GM19324 (cell line): ENCODE data around the gene AATF.

Experiments used
- ATAC-seq: cut with Tn5 transposase; IDR thresholded peaks from one replicate; pipeline ENCODE4 v1.9.1; 2021; ENCODE audit warnings: mild to moderate bottlenecking, moderate library complexity; ENCODE audit not compliant: unreplicated experiment, low FRiP score

The AATF gene

GRCh38 chr17:36977066-36977465 lies 28.3 kb downstream of the AATF start:
- ATAC-seq: no peak

GRCh38 chr17:36977568-36977967 lies 28.8 kb downstream of the AATF start:
- no peak for ATAC-seq

GRCh38 chr17:36978810-36979564 lies 30.2 kb downstream of the AATF start:
- no peak for ATAC-seq

- ATAC-seq: no peak
Measured at GRCh38 chr17:36979565-36979941, 30.8 kb downstream of the AATF start.

- ATAC-seq: no peak
Measured at GRCh38 chr17:36980280-36980761, 31.6 kb downstream of the AATF start.

DNA sequence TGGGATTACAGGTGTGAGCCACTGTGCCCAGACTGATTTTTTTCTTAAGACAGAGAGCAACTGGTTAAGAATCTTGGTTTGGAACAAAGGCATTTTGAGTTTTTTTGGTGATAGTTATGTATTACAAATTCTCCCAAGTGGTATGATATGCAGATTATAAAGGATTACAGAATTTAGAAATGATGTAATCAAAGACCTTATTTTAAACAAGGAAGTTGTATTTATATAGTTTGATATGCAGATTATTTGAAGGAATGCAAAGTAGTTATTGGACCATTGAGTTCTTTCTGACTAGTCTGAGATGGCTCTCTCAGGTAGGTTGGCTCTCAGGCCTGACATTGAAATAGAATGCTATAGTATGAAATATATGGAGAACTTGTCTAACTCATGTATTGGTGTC lies 34.9 kb downstream of the AATF start:
- no peak for ATAC-seq

DNA sequence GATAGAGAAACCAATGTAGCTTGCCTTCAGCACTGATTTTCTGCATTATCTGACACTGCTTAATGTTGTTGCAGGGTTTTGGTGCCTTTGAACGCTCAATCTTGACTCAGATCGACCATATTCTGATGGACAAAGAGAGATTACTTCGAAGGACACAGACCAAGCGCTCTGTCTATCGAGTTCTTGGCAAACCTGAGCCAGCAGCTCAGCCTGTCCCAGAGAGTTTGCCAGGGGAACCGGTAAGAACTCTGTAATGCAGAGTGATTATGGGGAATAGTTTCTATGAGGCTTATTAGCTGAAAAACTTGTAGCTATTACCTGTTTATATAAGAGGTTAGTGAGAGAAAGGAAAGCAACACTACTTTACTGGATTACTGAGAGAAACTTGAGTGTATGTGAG lies 40.4 kb downstream of the AATF start:
- no peak for ATAC-seq

DNA sequence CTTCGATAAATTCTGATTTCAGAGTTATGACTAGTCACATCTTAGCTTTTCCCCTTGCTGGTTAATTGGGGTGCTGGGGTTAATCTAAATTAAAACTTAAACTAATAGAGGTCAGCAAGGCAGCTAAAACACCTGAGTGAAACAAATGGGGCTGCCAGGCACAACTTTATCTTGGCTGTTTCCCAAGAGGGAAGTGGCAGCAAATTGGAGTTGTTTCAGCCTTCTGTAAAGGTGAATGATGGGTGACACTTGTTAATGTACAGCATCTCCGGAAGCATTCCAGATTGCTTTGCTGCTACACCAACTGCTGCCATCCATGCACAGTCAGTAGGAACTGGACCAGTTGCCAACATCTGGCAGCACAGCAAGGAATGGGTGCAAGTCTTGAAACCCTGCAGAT lies 43.9 kb downstream of the AATF start:
- no peak for ATAC-seq

DNA sequence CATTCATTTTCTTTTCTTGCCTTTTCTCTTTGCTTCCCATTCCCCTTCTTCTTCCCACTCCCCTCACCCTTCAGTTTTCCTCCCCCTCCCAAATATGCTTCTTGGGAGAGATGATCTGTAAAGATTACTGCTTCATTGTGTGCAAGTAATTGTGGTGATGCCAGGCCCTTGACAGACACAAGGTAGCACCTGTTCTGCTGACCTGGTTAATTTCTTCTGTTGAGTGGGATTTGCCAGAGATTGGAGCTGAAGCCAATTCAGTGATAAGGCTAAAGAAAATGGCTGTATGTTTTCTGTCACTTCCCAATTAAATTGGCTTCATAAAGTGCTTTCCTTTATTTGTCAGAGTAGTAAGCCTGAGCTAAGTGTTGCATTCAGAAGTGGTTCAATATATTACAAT lies 44.5 kb downstream of the AATF start:
- no peak for ATAC-seq

DNA sequence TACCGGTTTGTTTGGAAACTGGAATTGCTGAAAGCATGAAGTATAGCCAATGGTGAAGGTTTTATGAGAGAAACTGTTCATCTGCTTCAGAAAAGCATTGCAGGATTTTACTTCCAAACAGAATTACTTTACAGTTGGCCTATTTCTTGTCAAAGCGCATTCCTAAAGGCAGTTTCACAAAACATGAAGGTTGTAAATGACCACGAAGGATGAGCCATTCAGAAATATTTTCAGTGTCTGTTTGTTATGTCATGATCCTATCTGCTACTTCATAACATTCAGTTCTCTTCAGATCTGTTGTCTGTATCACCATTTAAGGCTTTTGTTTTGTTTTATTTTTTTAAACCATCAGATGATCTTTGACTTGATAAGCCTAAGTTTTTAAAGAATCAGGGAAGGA lies 45.7 kb downstream of the AATF start:
- ATAC-seq: no peak

DNA sequence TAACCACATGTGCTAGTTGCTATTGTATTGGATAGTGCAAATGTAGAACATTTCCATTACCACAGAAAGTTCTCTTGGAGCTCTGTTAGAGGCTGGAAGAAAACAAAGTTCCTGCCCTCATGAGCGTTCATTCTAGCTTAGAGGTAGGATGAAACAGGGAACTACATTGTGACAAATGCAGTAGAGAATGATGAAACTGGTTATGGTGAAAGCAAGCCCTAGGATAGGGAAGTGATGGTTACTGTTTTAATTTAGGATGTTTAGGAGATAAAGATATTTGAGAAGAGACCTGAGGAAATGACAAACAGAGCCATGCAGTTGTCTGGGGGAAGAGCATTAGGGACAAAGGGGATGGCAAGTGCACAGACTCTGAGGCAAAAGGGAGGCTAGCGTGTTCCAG lies 50.7 kb downstream of the AATF start:
- no peak for ATAC-seq

GRCh38 chr17:37016780-37017179 lies 68.0 kb downstream of the AATF start:
- no peak for ATAC-seq

- no peak for ATAC-seq
Measured at GRCh38 chr17:37017404-37017803, 68.7 kb downstream of the AATF start.

- no peak for ATAC-seq
Measured at GRCh38 chr17:37019117-37019740, 70.5 kb downstream of the AATF start.

- ATAC-seq: no peak
Measured at GRCh38 chr17:37019741-37020129, 71.0 kb downstream of the AATF start.

GRCh38 chr17:37024181-37024637 lies 75.5 kb downstream of the AATF start:
- ATAC-seq: no peak

DNA sequence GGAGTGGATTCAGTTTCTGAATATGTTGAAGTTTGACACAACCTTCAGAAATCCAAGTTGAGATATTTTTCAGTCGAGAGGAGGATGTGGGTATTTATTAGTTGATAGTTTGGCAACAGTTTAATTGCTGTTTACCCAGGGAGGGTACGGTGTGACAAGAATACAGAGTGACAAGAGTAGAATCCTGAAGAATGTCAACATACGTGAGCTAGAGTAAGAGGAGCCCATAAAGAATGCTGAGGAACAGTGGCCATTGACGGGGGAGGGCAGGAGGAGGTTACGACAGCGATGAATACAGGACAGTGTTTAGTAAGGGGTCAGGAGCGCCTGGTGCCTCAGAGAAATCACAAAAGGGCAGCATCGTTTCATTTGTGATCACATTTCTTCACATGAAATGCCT lies 76.5 kb downstream of the AATF start:
- no peak for ATAC-seq

- no peak for ATAC-seq
Measured at GRCh38 chr17:37025847-37026530, 77.2 kb downstream of the AATF start.

- ATAC-seq: no peak
Measured at GRCh38 chr17:37026531-37026869, 77.7 kb downstream of the AATF start.

GRCh38 chr17:37028040-37028439 lies 79.3 kb downstream of the AATF start:
- ATAC-seq: no peak

GRCh38 chr17:37031493-37032083 lies 82.8 kb downstream of the AATF start:
- ATAC-seq: no peak
